ENCODE measurements around the gene ZBTB5.

DNA sequence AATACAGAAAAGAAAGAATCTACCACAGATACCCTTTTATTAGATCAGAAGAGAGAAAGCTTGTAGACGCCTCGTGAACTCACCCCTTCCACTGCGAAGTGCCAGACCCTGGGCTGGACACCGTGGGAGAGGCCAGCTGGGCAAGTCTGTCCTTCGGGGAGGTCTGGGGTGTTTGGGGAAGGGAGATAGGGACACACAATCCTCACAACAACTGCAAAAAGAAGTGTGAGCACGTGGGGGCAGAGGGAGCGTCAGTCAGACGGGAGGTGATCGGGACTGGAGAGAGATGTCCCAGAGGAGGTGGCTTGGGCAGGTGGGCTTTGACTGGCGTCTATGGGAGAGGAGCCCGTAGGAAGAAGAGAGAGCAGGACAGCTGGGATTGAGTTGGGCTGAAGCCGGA lies 70.0 kb downstream of the ZBTB5 start:
- TF ChIP-seq, protein P1, sequence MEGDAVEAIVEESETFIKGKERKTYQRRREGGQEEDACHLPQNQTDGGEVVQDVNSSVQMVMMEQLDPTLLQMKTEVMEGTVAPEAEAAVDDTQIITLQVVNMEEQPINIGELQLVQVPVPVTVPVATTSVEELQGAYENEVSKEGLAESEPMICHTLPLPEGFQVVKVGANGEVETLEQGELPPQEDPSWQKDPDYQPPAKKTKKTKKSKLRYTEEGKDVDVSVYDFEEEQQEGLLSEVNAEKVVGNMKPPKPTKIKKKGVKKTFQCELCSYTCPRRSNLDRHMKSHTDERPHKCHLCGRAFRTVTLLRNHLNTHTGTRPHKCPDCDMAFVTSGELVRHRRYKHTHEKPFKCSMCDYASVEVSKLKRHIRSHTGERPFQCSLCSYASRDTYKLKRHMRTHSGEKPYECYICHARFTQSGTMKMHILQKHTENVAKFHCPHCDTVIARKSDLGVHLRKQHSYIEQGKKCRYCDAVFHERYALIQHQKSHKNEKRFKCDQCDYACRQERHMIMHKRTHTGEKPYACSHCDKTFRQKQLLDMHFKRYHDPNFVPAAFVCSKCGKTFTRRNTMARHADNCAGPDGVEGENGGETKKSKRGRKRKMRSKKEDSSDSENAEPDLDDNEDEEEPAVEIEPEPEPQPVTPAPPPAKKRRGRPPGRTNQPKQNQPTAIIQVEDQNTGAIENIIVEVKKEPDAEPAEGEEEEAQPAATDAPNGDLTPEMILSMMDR (conservative IDR thresholded peaks at IDR 0.05; ENCODE audit: low read depth, low read length) = no peak
- TF ChIP-seq POLR2A (IDR thresholded peaks at IDR 0.05; ENCODE audit: low read depth, low read length) (no peak), RCOR1 (IDR thresholded peaks at IDR 0.05; ENCODE audit: insufficient replicate concordance, low read length) (no peak), CEBPB (IDR thresholded peaks at IDR 0.05; ENCODE audit: low read depth, low read length) (no peak), CHD1 (IDR thresholded peaks at IDR 0.05; ENCODE audit: low read depth, low read length) (no peak), MAZ (IDR thresholded peaks at IDR 0.05; ENCODE audit: borderline replicate concordance, low read depth, low read length) (no peak), RAD21 (IDR thresholded peaks at IDR 0.05; ENCODE audit: low read length) (no peak), MAFK (IDR thresholded peaks at IDR 0.05; ENCODE audit: low read depth, low read length) (no peak), RFX5 (IDR thresholded peaks at IDR 0.05; ENCODE audit: low read depth, low read length) (no peak), SMC3 (IDR thresholded peaks at IDR 0.05; ENCODE audit: low read depth, low read length) (no peak), MXI1 (IDR thresholded peaks at IDR 0.05; ENCODE audit: borderline replicate concordance, low read depth, low read length) (no peak), FOS (IDR thresholded peaks at IDR 0.05; ENCODE audit: low read depth, low read length) (no peak)

Data from IMR-90 (cell line).